Ovary (tissue), 9 donors: ENCODE data around the gene C10orf105. TPM values are rescaled to one million over a fixed set of nuclear protein-coding genes. Genes with fewer than 3 reads are reported as not detected.

Experiments
- DNase-seq, 5 donors: peaks; one replicate each; pipeline ENCODE4 v3.0.0-alpha.2; 2019 to 2020
- H3K27ac ChIP-seq, 2 donors: fragments of 200-600 bp; one replicate each; pipeline versions ENCODE4 v1.5.1 to v1.8.0; 2019 to 2022
- H3K27me3 ChIP-seq: fragments of 200-600 bp; one replicate; pipeline ENCODE4 v1.8.0; 2022
- H3K36me3 ChIP-seq: fragments of 200-600 bp; sonication (generic); one replicate; pipeline ENCODE4 v1.5.1; 2019
- H3K4me1 ChIP-seq: one replicate; pipeline ENCODE4 v1.8.1; 2013; ENCODE audit warnings: mild to moderate bottlenecking, moderate library complexity; ENCODE audit not compliant: insufficient read depth
- H3K4me3 ChIP-seq: fragments of 200-600 bp; sonication (generic); one replicate; pipeline ENCODE4 v1.5.1; 2017
- H3K9me3 ChIP-seq, 2 donors: fragments of 200-600 bp in 1 of 2; sonication (generic) in 1 of 2; one replicate each; pipeline versions ENCODE4 v1.5.1 to v1.8.1; 2013 to 2019; ENCODE audit warnings: mild to moderate bottlenecking in 1 of 2, moderate library complexity in 1 of 2
- CTCF ChIP-seq, 3 donors: fragments of 450-650 bp in 2 of 3; fragments of 200-600 bp in 1 of 3; IDR thresholded peaks; one replicate each; pipeline versions ENCODE4 v1.5.1 to v1.8.0; 2016 to 2022; ENCODE audit warnings: antibody characterized with exemption in 3 of 3, mild to moderate bottlenecking in 1 of 3
- EP300 ChIP-seq: sonication (generic); formaldehyde crosslinking; IDR thresholded peaks from one replicate; pipeline ENCODE4 v1.6.1; 2017; ENCODE audit warnings: antibody characterized with exemption
- POLR2A ChIP-seq: fragments of 450-650 bp; IDR thresholded peaks from one replicate; pipeline ENCODE4 v1.6.1; 2017; ENCODE audit warnings: antibody characterized with exemption, mild to moderate bottlenecking, moderate library complexity
- WGBS, 3 donors: extraction: QIAGEN DNeasy Blood & Tissue Kit in 1 of 3; methylation state at CpG; one replicate each; pipeline versions ENCODE4 v1.1.5 to v1.1.7; 2013 to 2017; 5-methylcytosine and 5-hydroxymethylcytosine counted together
- intact Hi-C, 4 donors: fragments of 100-400 bp; cut with DNase I; formaldehyde crosslinking; loops; one replicate each; pipeline versions ENCODE4 v1.11.0 to v1.15.1; 2022 to 2023
- polyA plus RNA-seq, 2 donors: library from polyadenylated mRNA; stranded (reverse); fragments of 200-250 nt in 1 of 2; fragments of 350-450 nt in 1 of 2; fragmentation: Illumina TruSeq in 1 of 2; extraction: RNeasy Lipid Tissue Mini Kit (QIAGEN cat#74804) in 1 of 2; gene quantifications; one replicate each; pipeline ENCODE4 v1.2.3, GENCODE V29; 2013 to 2014
- total RNA-seq, 7 donors: library from RNA; depleted of rRNA in 2 of 7; stranded (reverse); fragments of >200 nt in 2 of 7; fragmentation: NEBNext Ultra II Directional in 3 of 7; extraction: Animal tissue kit (Norgen Biotek cat#: 25700) in 3 of 7; gene quantifications; one replicate each; pipeline versions ENCODE4 v1.1.0 to v1.2.4, GENCODE V29; 2016 to 2023
- donor health status: DM: no; HTN: no; CAD: no; lungs with moderate emphysema.
- donor health status: DM: no; HTN: no; CAD: no.
- donor health status: Bipolar disorder and iron deficiency.
- donor health status: DM: yes; HTN: yes; CAD: no.
- donor health status: DM: no; HTN: no; CAD: no.
- donor health status: DM: yes; HTN: yes; CAD: no.

The C10orf105 gene
- total and polyA plus RNA-seq, 9 donors: 0.11 to 0.45 (median 0.27) TPM

GRCh38 chr10:71705582-71705981 is 14.0 kb downstream of the C10orf105 start:
- no peak for TF ChIP-seq CTCF (IDR thresholded peaks at IDR 0.05)
- TF ChIP-seq EP300: no peak
- TF ChIP-seq POLR2A: no peak

GRCh38 chr10:71704816-71705215 is 14.8 kb downstream of the C10orf105 start:
- Histone ChIP-seq H3K27ac (no peak overlapping the region), H3K4me3 (no peak overlapping the region), H3K27me3 (no peaks in the 10 kb centered on the region), H3K36me3 (no peaks in the 10 kb centered on the region), H3K4me1 (no peaks in the 10 kb centered on the region), H3K9me3 (no peaks in the 10 kb centered on the region)
- intact Hi-C loops: loop anchor here (5.0 to 10.0 kb wide), 4 partner anchors 308 to 393 kb away; partner anchors contain the start of genes CDH23 (in 1 of the 4) and SLC29A3 (in 1 of the 4)
- WGBS, 3 donors: 96 to 100% (median 96%) methylated on average over 12 to 18 of the region's 18 CpGs
- DNase-seq: no peak
- no peak for TF ChIP-seq POLR2A
- TF ChIP-seq EP300: no peak
- TF ChIP-seq CTCF (IDR thresholded peaks at IDR 0.05): no peak

More at GRCh38 chr10:71705582-71705981, 14.0 kb downstream of the C10orf105 start:
- 79 to 97% (median 81%) methylated on average over 2 of the region's 2 CpGs for WGBS, 3 donors
- Histone ChIP-seq H3K27me3 (no peaks in the 10 kb centered on the region), H3K4me1 (no peaks in the 10 kb centered on the region), H3K9me3 (no peaks in the 10 kb centered on the region), H3K4me3 (no peak overlapping the region), H3K27ac (no peak overlapping the region), H3K36me3 (no peaks in the 10 kb centered on the region)
- intact Hi-C loops: loop anchor here (5.0 to 10.0 kb wide), 4 partner anchors 308 to 393 kb away; partner anchors contain the start of genes CDH23 (in 1 of the 4) and SLC29A3 (in 1 of the 4)
- no peak for DNase-seq

- H3K4me1 ChIP-seq: no peaks in the 10 kb centered on the region
- H3K27me3 ChIP-seq: no peaks in the 10 kb centered on the region
- no peak overlapping the region for H3K4me3 ChIP-seq
- no peaks in the 10 kb centered on the region for H3K36me3 ChIP-seq
- no peaks in the 10 kb centered on the region for H3K9me3 ChIP-seq
- no peak for TF ChIP-seq EP300
- no peak for TF ChIP-seq CTCF (IDR thresholded peaks at IDR 0.05)
- TF ChIP-seq POLR2A: no peak
- no peak overlapping the region for H3K27ac ChIP-seq
- DNase-seq: no peak
- 71 to 77% (median 74%) methylated on average over 11 of the region's 11 CpGs for WGBS, 3 donors
- intact Hi-C loops: loop anchor here in 1 of 4 donors (10.0 kb wide), 1 partner anchor 389 kb away; the partner anchor contains the start of gene SLC29A3
Measured at GRCh38 chr10:71703577-71703976, 16.0 kb downstream of the C10orf105 start.

GRCh38 chr10:71701496-71702132 is 18.0 kb downstream of the C10orf105 start:
- intact Hi-C loops: loop anchor here in 1 of 4 donors (10.0 kb wide), 1 partner anchor 387 kb away; the partner anchor contains the start of gene SLC29A3
- 80 to 83% (median 82%) methylated on average over 11 of the region's 11 CpGs for WGBS, 3 donors
- no peak overlapping the region for H3K27ac ChIP-seq

More at GRCh38 chr10:71701496-71702132, 18.0 kb downstream of the C10orf105 start:
- no peak for TF ChIP-seq EP300
- no peak for TF ChIP-seq POLR2A
- TF ChIP-seq CTCF (IDR thresholded peaks at IDR 0.05): no peak
- DNase-seq: no peak
- Histone ChIP-seq H3K4me3 (no peak overlapping the region), H3K4me1 (no peaks in the 10 kb centered on the region), H3K9me3 (no peaks in the 10 kb centered on the region), H3K27me3 (no peaks in the 10 kb centered on the region), H3K36me3 (no peaks in the 10 kb centered on the region)
